HG03025 (cell line): ENCODE data around the gene FBXO31.
"Not testable (repeated sequence)": the region's sequence is repeated elsewhere in the genome, so short reads cannot be mapped to it uniquely, and the experiment has no call there.

Experiments
- ATAC-seq: cut with Tn5 transposase; IDR thresholded peaks from one replicate; pipeline ENCODE4 v1.9.1; 2021; ENCODE audit warnings: mild to moderate bottlenecking, moderate library complexity; ENCODE audit not compliant: unreplicated experiment, low FRiP score

Gene FBXO31

GRCh38 chr16:87345726-87346424 is 37.7 kb downstream of the FBXO31 start:
- no peak for ATAC-seq

GRCh38 chr16:87344931-87345631 is 38.5 kb downstream of the FBXO31 start:
- no peak for ATAC-seq

- ATAC-seq: no peak
Observed at GRCh38 chr16:87344165-87344930, 39.2 kb downstream of the FBXO31 start.

- ATAC-seq: no peak
Observed at GRCh38 chr16:87343753-87344050, 39.9 kb downstream of the FBXO31 start.

GRCh38 chr16:87342978-87343752 is 40.4 kb downstream of the FBXO31 start:
- no peak for ATAC-seq

GRCh38 chr16:87342504-87342903 is 41.1 kb downstream of the FBXO31 start:
- no peak for ATAC-seq

GRCh38 chr16:87340198-87340597 is 43.4 kb downstream of the FBXO31 start:
- ATAC-seq: no peak

GRCh38 chr16:87339724-87340105 is 43.9 kb downstream of the FBXO31 start:
- ATAC-seq: not testable (repeated sequence)

GRCh38 chr16:87339086-87339723 is 44.4 kb downstream of the FBXO31 start:
- ATAC-seq: no peak

GRCh38 chr16:87338155-87338765 is 45.3 kb downstream of the FBXO31 start:
- ATAC-seq: no peak

GRCh38 chr16:87337262-87337771 is 46.3 kb downstream of the FBXO31 start:
- no peak for ATAC-seq

GRCh38 chr16:87336434-87337240 is 46.9 kb downstream of the FBXO31 start:
- no peak for ATAC-seq

GRCh38 chr16:87335625-87336433 is 47.7 kb downstream of the FBXO31 start:
- no peak for ATAC-seq

GRCh38 chr16:87334651-87335624 is 48.6 kb downstream of the FBXO31 start:
- ATAC-seq: no peak

GRCh38 chr16:87333581-87334331 is 49.8 kb downstream of the FBXO31 start:
- no peak for ATAC-seq

GRCh38 chr16:87333101-87333500 is 50.5 kb downstream of the FBXO31 start:
- no peak for ATAC-seq
